ENCODE data around the gene ACE. TPM values are rescaled to one million over a fixed set of nuclear protein-coding genes. Genes with fewer than 3 reads are reported as not detected.

The ACE gene
- total RNA-seq, 1 donor from 2014 or later = 4.5 TPM

- DNase-seq (ENCODE audit: low spot score in 2 of 2) = no peak
Observed at GRCh38 chr17:63533433-63534077, 56.7 kb downstream of the ACE start.

DNA sequence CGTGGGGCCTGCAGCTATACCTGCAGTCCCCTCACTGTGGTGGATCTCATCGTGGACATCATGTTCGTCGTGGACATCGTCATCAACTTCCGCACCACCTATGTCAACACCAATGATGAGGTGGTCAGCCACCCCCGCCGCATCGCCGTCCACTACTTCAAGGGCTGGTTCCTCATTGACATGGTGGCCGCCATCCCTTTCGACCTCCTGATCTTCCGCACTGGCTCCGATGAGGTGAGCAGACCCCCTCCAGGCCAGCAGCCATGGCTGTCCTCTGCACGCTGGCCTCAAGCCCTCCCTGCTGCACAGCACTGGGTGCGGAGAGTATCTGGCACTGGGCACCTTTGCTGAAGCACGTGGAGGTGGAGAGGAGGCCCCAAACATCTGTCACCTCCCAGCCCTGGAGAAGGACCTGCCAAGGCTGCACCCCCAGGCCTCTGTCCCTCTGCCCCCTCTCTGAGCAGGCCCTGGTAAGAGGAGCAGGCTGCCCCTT is 57.3 kb downstream of the ACE start:
- DNase-seq (ENCODE audit: low spot score in 2 of 2) = no peak
- no peak for FAIRE-seq

More at GRCh38 chr17:63533433-63534077, 56.7 kb downstream of the ACE start:
- no peak for FAIRE-seq

- FAIRE-seq (no peak), DNase-seq (ENCODE audit: low spot score in 2 of 2) (no peak)
Observed at GRCh38 chr17:63534816-63535455, 58.1 kb downstream of the ACE start.

DNA sequence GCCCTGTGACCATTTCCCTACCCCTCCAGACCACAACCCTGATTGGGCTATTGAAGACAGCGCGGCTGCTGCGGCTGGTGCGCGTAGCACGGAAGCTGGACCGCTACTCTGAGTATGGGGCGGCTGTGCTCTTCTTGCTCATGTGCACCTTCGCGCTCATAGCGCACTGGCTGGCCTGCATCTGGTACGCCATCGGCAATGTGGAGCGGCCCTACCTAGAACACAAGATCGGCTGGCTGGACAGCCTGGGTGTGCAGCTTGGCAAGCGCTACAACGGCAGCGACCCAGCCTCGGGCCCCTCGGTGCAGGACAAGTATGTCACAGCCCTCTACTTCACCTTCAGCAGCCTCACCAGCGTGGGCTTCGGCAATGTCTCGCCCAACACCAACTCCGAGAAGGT is 58.8 kb downstream of the ACE start:
- no peak for FAIRE-seq
- no peak for DNase-seq (ENCODE audit: low spot score in 2 of 2)

GRCh38 chr17:63537001-63537400 is 60.1 kb downstream of the ACE start:
- FAIRE-seq = no peak
- no peak for DNase-seq (ENCODE audit: low spot score in 2 of 2)

DNA sequence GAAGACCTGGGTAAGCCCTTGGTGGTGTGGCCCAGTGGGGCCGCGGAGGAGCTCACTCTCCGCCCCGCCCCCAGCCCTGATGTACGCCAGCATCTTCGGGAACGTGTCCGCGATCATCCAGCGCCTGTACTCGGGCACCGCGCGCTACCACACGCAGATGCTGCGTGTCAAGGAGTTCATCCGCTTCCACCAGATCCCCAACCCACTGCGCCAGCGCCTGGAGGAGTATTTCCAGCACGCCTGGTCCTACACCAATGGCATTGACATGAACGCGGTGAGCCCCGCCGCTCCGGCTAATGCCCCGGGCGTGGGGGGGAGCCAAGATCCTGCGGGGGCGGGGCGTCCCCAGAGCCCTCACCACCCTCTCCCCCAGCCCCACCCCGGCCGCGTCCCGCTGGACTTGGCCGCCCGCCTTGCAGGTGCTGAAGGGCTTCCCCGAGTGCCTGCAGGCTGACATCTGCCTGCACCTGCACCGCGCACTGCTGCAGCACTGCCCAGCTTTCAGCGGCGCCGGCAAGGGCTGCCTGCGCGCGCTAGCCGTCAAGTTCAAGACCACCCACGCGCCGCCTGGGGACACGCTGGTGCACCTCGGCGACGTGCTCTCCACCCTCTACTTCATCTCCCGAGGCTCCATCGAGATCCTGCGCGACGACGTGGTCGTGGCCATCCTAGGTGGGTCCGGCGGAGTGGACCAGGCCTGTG is 61.3 kb downstream of the ACE start:
- FAIRE-seq = no peak
- no peak for DNase-seq (ENCODE audit: low spot score in 2 of 2)

GRCh38 chr17:63538693-63539595 is 62.1 kb downstream of the ACE start:
- DNase-seq (ENCODE audit: low spot score in 2 of 2) (no peak), FAIRE-seq (no peak)

GRCh38 chr17:63540590-63540989 is 63.7 kb downstream of the ACE start:
- DNase-seq (ENCODE audit: low spot score in 2 of 2) (no peak), FAIRE-seq (no peak)

DNA sequence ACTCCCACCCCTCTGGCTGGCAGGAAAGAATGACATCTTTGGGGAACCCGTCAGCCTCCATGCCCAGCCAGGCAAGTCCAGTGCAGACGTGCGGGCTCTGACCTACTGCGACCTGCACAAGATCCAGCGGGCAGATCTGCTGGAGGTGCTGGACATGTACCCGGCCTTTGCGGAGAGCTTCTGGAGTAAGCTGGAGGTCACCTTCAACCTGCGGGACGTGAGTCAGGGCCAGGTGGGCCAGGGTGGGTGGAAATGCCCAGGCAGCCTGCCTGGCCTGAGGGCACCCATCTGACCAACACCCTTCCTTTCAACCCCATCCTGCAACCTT is 65.3 kb downstream of the ACE start:
- DNase-seq (ENCODE audit: low spot score in 2 of 2) (no peak), FAIRE-seq (no peak)

DNA sequence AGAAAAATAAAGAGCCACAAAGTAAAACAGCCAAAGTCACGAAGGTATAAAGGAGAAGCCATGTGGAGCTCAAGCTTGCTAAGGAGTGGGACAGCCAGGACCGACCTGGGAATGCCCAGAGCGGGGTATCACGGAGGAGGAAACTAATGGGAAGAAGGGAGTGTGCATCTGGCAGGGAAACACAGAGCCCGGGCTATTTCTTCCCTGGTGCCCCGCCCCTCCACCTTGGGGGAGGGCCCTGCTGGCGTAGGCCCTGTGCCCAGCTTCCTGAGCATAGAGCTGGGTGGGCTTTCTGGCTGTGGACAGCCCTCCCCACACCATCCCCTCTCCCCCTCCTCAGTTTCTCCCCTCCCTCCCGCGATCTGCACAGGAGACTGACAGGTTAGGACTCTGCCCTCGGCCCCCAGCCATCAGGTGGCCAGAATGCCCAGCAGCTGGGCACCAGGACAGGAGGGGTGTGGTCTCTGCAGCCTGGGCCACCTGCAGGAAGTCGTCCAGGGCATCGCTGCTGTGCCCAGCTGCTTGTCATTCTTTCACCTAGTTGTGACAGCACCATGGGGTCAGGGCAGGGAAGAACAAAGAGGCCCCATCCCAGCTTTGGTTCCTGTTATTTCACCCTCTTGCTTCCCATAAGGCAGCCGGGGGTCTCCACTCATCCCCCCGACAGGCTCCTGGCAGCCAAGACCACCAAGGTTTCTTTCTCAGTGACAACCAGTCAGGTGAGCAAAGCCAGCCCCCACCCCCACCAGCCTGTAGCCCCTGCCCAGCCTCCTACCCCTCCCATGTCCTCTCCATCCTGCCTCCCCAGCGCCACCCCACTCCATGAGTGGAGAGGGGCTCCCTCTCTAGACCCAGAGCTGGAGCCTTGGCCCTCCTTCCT is 66.3 kb downstream of the ACE start:
- DNase-seq (ENCODE audit: low spot score in 2 of 2) (no peak), FAIRE-seq (no peak)

- DNase-seq (ENCODE audit: low spot score in 2 of 2) = no peak
- FAIRE-seq = no peak
Observed at GRCh38 chr17:63543822-63544420, 67.1 kb downstream of the ACE start.

DNA sequence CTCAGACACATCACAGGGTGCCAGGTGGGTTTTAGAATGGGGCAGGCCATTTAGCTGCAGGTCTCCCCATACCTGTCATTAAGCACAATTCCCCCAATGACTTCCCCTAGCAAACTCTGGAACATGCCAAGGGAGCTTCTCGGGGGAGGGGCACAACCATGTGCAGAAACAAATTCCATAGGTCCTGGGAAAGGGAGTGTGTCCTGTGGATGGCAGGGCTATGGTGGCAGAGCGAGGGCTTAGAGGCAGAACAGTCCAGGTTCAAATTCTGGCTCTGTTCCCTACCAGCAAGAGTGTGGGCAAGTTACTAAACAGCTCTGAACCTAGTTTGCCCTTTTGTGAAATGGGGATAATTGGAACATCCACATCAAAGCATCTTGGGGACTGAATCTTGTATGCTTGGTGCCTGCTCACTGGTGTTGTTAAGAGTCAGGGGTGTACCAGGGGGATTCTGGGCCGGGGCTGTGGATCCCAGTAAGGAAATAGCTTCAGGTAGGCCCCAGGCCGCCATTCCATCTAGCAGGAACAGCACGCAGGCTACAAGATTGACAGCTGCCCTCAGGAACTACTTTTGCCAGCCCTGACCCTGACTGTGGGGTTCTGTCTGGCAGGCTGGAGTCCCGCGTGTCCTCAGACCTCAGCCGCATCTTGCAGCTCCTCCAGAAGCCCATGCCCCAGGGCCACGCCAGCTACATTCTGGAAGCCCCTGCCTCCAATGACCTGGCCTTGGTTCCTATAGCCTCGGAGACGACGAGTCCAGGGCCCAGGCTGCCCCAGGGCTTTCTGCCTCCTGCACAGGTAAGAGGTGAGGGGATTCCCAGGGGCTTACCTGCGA is 67.8 kb downstream of the ACE start:
- no peak for DNase-seq (ENCODE audit: low spot score in 2 of 2)
- FAIRE-seq = no peak

DNA sequence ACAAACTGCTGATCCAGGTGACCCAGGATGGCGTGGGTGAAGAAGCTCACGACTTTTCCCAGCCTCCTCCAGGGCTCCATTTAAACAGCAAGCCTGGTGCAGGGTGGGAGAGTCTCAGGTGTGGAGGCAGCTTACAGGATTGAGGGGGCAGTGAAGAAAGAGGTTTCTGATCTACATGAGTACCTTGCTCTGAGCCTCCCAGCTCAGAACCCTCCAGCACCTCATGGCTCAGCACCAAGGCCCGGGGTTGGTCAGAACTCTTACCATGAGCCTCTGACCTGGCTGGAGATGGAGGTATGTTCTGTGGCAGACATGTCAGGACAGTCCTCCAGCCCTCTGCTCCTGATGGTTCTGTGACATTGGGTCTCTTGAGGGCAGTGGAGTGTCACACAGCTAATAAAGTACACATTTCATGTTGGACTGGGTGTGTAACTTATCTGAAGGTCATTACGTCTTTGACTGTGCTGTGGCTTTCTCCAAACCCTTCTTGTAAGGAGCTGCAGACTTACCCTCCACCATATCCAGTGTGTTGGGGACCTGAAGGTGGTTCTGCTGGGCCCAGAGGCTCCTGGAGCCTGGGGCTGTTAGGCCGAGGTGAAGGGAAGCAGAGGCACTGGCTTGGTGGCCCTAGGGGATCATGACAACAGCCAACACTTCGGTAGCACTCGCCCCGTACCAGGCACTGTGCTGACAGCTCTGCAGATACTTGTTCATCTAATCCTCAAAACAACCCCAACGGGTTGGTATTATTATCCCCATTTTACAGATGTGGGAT is 69.6 kb downstream of the ACE start:
- DNase-seq (ENCODE audit: low spot score in 2 of 2) (no peak), FAIRE-seq (no peak)

- no peak for FAIRE-seq
- no peak for DNase-seq (ENCODE audit: low spot score in 2 of 2)
Observed at GRCh38 chr17:63547083-63547523, 70.2 kb downstream of the ACE start.
